H1 (cell line): Measurements from ENCODE around the gene FIGNL1. TPM values are rescaled to one million over a fixed set of nuclear protein-coding genes. Genes with fewer than 3 reads are reported as not detected.

Source experiments
- BCL11A ChIP-seq, 2 experiments: IDR thresholded peaks; one replicate each; pipeline ENCODE4 v1.6.1; 2011; ENCODE audit warnings: low read depth in 2 of 2, low read length in 2 of 2, mild to moderate bottlenecking in 2 of 2
- GTF2F1 ChIP-seq: IDR thresholded peaks from 2 replicates; pipeline ENCODE4 v1.6.1; 2012; ENCODE audit warnings: low read depth, low read length, improper control_type of control experiment, borderline replicate concordance
- HDAC6 ChIP-seq: IDR thresholded peaks from one replicate; pipeline ENCODE4 v1.7.1; 2012; ENCODE audit warnings: low read depth, mild to moderate bottlenecking, inconsistent platforms, low read length, moderate library complexity
- KDM5A ChIP-seq: fragments of 200-600 bp; IDR thresholded peaks from 2 replicates; pipeline ENCODE4 v1.7.1; 2012; ENCODE audit warnings: mild to moderate bottlenecking, low read length, inconsistent platforms, mixed read lengths
- RBBP5 ChIP-seq: IDR thresholded peaks from 2 replicates; pipeline ENCODE4 v1.7.1; 2012; ENCODE audit warnings: low read depth, mild to moderate bottlenecking, inconsistent platforms, low read length, moderate library complexity, borderline replicate concordance
- SIN3A ChIP-seq, 2 experiments: IDR thresholded peaks in 1 of 2; conservative IDR thresholded peaks in 1 of 2; 2 replicates each; pipeline ENCODE4 v1.6.1; 2011 to 2012; ENCODE audit warnings: low read length in 2 of 2, improper control_type of control experiment in 1 of 2, low read depth in 1 of 2, mild to moderate bottlenecking in 1 of 2
- polyA plus RNA-seq, 7 experiments: library from polyadenylated mRNA; depleted of rRNA in 3 of 7; stranded (reverse) in 5 of 7; unstranded in 2 of 7; fragments of >200 nt in 5 of 7; fragments of 200-250 nt in 2 of 7; gene quantifications; 1 replicate in 5 of 7; 2 replicates in 1 of 7; 4 replicates in 1 of 7; pipeline versions ENCODE4 v1.2.1 to v1.2.3, GENCODE V29; 2011 to 2013; ENCODE audit warnings: missing spikeins in 2 of 7, mixed read lengths in 2 of 7
- total RNA-seq: library from RNA; stranded (reverse); fragmentation: NEBNext Ultra II Directional; extraction: Animal tissue kit (Norgen Biotek cat#: 25700); gene quantifications from 2 replicates; pipeline ENCODE4 v1.2.1, GENCODE V29; 2021

FIGNL1 gene
- total and polyA plus RNA-seq, 2 of the 8 experiments (the other 6 are each of a cell fraction or from before 2014, with no cell fraction given), result 6.5 to 9.9 TPM

DNA sequence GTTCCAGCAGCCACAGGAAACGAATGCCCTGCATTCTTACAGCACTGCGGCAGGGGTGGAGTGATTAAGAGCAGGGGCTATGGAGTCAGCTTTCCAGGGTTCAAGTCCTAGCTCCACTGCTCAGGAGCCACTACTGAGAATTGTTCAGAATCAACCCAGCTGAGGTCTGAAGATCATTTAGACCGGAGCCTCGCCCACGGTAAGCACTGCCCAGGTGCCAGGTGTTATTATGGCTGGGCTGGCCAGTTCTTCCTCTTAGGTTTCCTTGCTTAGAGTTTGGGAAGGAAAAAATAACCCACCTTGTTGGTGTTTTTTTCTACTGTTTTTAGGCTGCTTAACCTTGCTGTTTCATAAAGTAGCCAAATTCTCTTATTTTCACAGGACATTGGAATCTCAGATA is 4.8 kb upstream of the FIGNL1 start (continued):
- no peak for TF ChIP-seq SIN3A (conservative IDR thresholded peaks at IDR 0.05 in 1 of 2, IDR thresholded peaks at IDR 0.05 in 1 of 2; ENCODE audit: low read depth in 1 of 2, low read length in 2 of 2)
- no peak for TF ChIP-seq HDAC6
- TF ChIP-seq KDM5A, result no peak
- no peak for TF ChIP-seq GTF2F1
- no peak for TF ChIP-seq BCL11A (IDR thresholded peaks at IDR 0.05; ENCODE audit: low read depth in 2 of 2, low read length in 2 of 2)
- TF ChIP-seq RBBP5, result no peak
